GM10266 (cell line): Measurements from ENCODE around the gene TEKT3.

ENCODE experiments used
- DNase-seq: peaks from one replicate; pipeline ENCODE4 v3.0.0; 2012; ENCODE audit errors: extremely low spot score
- TF ChIP-seq, protein P1 (sequence below): IDR thresholded peaks from 2 replicates; pipeline ENCODE4 v1.5.1; 2012; ENCODE audit warnings: mild to moderate bottlenecking, low read depth; ENCODE audit not compliant: control insufficient read depth, insufficient read depth; ENCODE audit errors: missing control alignments

The TEKT3 gene

GRCh38 chr17:15341385-15341849, at the start of gene TEKT3:
Gene TEKT3, minus strand, starts transcription at chr17:15341597. Its CDS starts 10,012 bp downstream, at chr17:15331585.
- TF ChIP-seq, protein P1, sequence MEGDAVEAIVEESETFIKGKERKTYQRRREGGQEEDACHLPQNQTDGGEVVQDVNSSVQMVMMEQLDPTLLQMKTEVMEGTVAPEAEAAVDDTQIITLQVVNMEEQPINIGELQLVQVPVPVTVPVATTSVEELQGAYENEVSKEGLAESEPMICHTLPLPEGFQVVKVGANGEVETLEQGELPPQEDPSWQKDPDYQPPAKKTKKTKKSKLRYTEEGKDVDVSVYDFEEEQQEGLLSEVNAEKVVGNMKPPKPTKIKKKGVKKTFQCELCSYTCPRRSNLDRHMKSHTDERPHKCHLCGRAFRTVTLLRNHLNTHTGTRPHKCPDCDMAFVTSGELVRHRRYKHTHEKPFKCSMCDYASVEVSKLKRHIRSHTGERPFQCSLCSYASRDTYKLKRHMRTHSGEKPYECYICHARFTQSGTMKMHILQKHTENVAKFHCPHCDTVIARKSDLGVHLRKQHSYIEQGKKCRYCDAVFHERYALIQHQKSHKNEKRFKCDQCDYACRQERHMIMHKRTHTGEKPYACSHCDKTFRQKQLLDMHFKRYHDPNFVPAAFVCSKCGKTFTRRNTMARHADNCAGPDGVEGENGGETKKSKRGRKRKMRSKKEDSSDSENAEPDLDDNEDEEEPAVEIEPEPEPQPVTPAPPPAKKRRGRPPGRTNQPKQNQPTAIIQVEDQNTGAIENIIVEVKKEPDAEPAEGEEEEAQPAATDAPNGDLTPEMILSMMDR: no peak
- no peak for DNase-seq

DNA sequence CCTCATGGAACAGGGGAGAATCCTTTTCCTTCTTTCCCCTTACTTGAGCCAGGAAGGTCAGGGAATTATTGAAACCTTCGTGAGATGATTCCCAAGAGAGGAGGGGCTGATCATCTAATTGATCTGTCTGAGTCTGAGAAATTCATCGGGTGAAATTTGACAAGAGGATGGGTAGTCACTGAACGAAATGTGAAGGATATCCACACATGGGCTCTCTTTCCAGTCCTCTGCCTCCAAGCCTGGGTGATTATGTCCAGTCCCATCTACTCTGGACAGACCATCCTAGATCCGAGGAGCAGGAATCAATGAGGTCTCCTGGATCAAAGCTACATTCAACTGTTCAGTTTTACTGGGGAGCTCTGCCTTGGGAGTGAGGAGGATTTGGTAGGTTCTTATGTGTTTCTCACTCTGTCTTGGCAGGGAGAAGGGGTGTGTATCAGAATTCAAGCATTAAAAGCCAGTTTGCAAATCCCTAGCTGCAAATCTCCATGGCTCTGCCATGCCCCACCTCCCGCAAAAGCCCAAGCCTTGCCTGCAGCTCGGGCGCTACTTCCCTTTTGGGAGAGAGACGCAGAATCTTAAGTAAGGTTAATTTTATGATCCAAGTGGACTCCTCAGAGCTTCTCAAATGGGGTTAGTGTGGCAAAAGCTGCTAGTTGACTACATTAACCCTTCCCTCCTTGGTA, 47.1 kb upstream of the TEKT3 start:
- no peak for DNase-seq

DNA sequence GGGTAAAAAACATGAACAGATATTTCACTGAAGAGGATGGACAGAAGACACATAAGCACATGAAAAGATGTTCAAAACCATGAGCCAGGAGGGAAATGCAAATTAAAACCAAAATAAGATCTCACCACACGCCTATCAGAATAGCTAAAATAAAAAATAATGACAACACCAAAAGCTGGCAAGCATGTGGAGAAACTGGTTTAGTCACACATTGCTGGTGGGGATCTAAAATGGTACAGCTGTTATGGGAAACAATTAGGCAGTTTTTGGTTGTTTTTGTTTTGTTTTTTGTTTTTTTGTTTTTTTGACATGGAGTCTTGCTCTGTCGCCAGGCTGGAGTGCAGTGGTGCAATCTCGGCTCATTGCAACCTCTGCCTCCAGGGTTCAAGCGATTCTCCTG, 44.7 kb upstream of the TEKT3 start:
- TF ChIP-seq, protein P1: no peak
- no peak for DNase-seq

More for the DNA sequence above, 47.1 kb upstream of the TEKT3 start:
- TF ChIP-seq, protein P1: no peak

- no peak for DNase-seq
- TF ChIP-seq, protein P1: no peak
These were observed 43.9 kb upstream of the TEKT3 start for GRCh38 chr17:15385305-15385704.

- DNase-seq: no peak
- TF ChIP-seq, protein P1: no peak
These were observed 42.9 kb upstream of the TEKT3 start for GRCh38 chr17:15384142-15384787.

GRCh38 chr17:15382914-15383313, 41.5 kb upstream of the TEKT3 start:
- DNase-seq: no peak
- TF ChIP-seq, protein P1: no peak

- TF ChIP-seq, protein P1: no peak
- DNase-seq: no peak
These were observed 40.3 kb upstream of the TEKT3 start for GRCh38 chr17:15381707-15382106.
